Effector CD8-positive, alpha-beta T cell (primary cell): ENCODE measurements around the gene KMT2C.
"Not testable (repeated sequence)": the region's sequence is repeated elsewhere in the genome, so short reads cannot be mapped to it uniquely, and the experiment has no call there.

Source experiments
- DNase-seq: peaks from one replicate; lab custom pipeline; 2025; lab: John Stamatoyannopoulos, UW

Gene KMT2C

DNA sequence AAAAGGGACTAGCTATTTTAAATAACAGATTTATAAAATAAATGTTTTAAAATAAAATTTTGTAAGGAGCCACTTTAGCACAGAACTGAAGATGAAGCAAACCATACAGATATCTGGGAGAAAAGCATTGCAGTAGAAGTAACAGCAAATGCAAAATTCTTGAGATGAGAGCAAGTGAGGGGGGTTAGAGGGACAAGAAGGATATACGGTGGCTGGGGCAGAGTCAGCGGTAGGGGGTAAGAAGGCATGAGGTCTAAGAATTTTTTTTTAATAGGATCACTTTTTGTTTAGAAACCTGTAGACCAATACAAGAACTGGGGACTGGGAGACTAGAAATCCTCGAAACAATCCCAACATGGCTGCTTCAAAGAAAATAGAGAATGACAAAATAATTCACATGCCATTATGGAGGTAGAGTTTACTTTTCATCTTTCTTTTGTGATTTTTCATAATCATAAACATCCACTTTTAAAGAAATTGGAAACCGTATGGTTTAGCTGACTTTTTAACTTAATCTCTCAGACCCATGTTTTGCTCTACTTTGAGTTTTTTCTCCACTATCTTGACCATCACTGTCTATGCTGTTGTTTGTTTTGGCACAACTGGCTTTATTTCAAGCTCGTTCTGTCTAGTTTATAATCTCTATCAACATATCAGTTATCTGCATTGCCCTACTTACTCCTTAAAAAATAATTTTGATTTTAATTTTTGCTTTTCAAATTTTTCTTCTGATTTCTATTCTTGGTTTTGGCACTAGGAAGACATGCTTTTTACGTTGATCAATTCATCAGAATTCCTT, 73.5 kb downstream of the KMT2C start:
- no peak for DNase-seq

DNA sequence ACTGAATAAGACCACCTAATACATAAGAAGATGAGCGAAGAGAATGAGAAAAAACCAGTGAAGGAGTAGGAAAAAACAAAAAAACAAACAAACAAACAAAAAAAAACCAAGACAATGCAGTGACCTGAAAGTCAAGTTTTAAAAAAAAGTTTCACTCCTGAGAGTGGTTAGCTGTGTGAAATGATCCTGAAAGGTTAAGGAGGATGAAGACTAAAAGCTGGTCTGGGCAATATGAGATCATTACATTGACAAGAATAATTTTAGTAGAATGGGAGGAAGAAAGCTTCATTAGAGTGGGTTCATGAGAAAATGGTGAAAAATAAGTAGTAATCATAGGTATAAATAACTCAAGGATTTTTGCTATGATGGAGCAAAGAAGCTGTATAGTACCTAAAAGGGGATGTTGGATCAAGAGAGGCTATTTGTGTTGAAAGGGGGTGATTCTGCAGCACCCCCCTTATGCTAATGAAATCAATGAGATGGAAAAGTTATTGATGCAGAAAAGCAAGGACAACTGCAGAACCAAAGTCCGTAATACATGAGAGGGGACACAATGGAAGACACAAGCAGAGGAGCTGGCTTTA, 80.2 kb downstream of the KMT2C start:
- no peak for DNase-seq

DNA sequence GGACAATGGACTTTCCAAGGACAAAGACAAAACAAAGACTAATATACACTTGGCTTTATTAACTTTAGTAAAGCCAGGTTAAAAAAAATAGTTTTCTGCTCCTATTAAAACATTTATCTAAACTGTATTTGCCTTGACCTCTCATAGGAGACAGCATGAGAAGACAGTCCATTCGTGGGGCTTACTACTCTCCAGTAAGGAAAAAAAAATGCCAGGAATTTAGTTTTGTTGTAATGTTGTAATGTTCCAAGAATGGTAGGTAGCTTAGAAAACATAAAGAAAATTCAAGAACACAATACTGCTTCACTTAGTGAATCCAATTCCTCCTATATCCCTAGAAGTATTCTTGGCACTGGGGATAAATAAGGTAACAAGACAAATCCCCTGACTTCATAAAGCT, 81.7 kb downstream of the KMT2C start:
- DNase-seq, result no peak

DNA sequence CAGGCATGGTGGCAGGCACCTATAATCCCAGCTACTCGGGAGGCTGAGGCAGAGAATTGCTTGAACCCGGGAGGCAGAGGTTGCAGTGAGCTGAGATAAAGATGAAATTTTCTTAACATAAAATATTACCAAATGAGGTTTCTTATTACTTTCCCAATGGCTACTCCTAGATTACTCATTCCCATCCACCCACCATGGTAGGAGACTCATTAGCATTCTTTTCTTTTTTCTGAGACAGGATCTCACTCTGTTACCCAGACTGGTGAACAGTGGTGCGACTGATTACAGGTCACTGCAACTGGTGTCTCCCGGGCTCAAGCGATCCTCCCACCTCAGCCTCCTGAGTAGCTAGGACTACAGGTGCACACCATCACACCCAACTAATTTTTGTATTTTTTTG, 82.5 kb downstream of the KMT2C start:
- DNase-seq, result not testable (repeated sequence)

DNA sequence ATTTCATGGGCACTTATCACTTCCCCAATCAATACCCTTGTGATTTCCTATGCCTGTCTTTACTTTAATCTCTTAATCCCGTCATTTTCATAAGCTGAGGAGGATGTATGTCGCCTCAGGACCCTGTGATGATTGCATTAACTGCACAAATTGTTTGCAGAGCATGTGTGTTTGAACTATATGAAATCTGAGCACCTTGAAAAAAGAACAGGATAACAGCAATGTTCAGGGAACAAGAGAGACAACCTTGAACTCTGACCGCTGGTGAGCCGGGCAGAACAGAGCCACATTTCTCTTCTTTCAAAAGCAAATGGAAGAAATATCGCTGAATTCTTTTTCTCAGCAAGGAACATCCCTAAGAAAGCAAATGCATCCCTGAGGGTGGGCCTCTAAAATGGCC, 84.1 kb downstream of the KMT2C start:
- DNase-seq, result not testable (repeated sequence)

DNA sequence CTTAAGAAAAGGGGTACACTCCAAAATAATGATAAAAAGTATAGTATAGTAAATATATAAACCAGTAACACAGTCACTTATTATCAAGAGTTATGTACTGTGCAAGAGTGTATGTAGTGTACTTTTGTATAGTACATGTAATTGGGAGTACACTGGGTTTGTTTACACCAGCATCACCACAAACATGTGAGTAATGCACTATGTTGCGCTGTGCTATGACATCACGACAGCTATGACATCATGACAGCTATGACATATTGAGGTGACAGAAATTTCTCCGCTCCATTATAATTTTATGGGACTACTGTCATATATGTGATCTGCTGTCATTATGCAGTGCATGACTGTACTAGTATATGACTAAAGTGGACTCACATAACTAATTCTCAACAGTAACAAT, 84.6 kb downstream of the KMT2C start:
- no peak for DNase-seq

DNA sequence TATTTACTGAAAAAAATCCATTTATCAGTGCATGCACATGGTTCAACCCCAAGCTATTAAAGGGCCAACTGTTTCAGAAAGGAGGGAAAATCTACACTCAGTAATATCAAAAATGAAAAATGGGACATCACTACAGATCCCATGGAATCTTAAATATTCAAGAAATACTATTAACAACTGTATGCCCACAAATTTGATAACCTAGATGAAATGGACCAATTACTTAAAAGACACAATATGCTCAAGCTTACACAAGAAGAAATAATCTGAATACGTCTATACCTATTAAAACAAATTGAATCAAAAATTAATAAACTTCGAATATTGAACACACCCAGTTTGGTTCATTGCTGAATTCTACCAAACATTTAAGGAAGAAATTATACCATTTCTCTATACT, 87.9 kb downstream of the KMT2C start:
- DNase-seq, result no peak

DNA sequence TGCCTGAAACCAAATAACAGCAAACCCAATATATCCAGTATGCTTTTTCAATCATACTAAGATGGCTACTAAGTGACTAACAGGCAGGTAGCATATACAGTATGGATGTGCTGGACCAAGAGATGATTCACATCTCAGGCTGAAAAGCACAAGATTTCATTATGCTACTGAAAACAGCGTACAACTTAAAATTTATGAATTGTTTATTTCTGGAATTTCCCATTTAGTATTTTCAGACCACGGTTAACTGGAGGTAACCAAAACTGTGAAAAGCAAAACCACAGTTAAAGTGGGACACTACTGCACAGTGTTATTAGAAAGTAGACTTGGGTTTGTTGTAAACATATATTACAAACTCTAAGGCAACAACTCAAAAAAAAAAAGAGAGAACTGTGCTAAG, 91.5 kb downstream of the KMT2C start:
- no peak for DNase-seq

DNA sequence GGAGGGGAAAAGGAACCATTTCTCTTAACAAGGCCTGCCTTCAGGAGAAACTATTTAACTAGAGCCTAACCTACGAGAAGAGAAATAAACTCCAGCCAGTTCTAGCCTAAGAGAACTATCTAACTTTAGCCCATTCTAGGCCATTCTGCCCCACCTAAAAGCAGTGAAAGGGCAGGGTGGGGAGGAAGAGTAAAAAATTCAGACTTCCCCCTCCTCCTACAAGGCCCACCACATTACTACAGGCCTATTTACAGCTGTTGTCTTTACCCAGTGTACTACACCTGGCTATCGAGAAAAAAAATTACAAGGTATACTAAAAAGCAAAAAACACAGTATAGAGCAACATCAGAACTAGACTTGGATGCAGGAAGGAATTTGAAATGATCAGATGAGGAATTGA, 93.0 kb downstream of the KMT2C start:
- DNase-seq, result no peak

DNA sequence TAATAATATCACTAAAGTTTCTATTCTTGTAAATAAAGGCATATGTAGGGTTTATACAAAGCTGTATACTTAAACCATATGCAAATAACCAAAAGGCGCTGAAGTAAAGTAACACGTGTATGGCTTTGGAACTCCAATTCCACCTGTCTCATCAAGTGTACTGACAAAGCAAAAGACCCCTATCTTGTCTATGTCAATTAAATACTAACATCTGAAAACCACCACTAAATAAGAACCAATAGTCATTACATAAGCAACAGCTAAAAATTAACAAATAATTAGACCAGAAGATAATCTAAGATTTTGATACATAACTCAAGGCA, 93.9 kb downstream of the KMT2C start:
- DNase-seq, result no peak

DNA sequence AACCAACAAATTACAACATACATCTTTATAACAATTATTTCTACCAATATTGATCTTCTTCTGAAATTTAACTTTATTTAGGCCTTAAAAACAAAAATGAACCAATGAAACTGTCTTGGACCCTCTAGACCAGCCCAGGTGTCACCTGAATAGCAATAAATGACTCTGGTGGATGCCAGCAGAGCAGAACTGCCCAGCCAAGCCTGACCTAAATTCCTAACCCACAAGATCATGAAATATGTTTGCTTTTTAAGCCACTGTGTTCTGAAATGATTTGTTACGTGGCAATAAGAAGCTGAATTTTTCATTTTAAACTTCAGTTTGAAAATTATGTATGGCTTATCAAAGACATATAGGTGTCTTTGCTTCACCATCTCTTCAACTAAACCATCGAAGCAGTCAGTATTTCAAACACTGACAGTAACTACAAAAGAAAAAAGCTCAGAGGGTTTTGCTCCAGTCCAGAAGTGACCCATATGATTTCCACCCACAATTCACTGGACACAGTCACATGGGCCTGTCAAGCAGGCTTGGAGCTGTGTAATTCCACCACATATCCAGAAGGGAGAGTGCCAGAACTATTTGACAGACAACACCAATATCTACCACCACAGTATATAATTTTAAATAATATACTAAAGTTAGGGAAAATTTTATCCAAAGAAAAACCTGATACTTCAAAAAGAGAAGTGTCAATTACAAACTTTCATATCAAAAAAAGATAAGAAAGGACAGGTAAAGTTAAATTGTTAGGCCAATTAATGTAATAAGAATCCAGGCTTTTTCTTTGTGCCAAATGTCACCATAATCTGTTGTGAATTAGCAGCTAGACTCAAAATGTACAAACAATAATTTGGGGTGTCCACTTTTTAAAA, 94.5 kb downstream of the KMT2C start:
- DNase-seq, result no peak

DNA sequence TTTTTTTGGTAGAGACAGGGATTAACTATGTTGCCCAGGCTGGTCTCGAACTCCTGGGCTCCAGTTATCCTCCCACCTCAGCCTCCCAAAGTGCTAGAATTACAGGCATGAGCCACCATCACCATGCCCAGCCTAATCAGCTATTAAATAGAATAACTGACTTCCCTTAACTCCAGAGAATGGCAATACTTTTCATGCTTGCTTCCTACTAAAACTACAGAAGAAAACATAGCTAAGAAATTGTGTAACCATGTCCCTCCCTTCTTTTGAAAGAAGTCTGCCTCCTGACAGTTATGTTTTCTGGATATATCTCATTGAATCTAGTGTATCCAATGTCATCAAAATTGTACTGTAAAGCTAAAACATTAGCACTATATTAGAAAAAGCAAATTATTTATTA, 95.6 kb downstream of the KMT2C start:
- no peak for DNase-seq

DNA sequence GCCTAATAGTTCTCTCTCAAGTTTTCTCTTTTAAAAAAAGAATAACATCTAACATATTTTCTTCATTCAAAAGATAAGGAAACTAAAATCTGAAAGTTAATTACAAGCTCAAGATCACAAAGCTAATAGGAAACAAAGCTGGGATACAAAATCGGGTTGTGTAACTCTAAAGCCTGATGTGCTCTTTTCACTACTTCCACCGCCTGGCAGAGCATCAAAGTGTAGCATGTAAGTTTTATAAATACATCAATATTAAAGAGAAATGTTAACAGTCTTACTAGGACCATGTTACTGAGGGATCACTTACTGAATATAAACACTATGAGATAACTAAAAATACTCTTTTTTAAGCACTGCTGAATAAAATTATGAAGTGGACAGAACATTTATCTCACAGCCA, 97.2 kb downstream of the KMT2C start:
- DNase-seq, result no peak

DNA sequence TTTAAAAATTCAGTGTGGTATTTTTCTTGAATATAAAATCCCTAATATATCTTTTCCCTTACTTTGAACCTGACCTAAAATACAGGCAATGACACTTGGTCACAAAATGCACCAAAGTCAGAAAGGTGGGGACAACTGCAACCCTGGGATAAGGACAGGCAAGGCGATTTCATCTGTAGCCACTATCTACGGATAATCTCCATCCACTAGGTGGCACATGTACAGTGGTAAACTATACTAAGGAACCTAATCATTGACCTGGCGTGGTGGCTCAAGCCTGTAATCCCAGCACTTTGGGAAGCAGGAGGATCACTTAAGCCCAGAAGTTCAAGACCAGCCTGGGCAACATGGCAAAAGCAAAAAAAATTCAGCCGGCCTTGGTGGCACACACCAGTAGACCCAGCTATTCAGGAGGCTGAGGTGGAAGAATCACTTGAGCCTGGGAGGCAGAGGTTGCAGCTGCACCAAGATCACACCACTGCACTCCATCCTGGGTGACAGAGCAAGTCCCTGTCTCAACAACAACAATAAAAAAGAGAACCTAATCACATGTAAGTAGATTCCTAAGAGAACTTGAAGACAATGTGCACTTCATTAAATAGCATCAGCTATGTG, 98.9 kb downstream of the KMT2C start:
- no peak for DNase-seq

DNA sequence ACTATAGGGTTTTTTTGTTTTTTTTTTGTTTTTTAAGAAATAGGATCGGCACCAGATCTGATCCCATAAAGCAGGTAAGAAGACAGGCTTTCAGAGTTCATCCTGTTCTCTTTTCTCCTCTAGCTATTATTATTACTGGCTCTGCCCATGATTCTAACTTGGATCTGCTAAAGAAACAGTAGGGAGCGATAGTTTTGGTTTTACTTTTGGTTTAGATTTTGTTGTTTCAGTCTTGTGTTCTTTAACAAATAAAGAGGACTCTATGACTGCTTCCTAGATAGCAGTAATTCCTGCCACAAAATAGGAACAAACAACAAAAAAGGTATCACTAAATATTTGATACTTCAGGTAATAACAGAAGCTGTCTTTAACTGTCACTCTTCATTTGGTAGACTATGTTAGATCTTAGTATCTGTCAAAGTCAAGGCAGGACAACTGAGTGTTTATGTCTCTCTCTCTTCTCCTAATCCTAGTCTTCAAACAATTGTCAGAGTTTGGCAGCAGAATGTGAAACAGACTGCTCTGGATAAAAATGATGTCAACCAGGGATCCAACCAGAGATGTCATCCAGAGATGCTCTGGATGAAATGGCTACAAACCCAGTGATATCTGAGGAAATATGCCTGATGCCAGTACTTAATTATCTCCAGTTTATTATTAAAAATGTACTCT, 99.8 kb downstream of the KMT2C start:
- no peak for DNase-seq

DNA sequence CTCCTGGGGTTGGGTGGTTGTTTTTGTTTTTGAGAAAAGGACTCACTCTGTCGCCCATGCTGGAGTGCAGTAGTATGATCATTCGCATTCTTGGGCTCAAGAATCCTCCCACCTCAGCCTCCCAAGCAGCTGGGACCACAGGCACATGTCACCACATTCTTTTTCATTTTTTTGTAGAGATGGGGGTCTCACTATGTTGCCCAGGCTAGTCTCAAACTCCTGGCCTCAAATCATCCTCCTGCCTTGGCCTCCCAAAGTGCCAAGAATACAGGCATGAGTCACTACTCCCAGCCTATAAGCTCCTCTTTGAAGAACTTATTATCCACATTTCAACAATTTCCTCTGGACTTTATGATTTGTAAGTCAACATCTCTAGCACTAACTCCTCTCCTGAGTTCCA, 102.7 kb downstream of the KMT2C start:
- DNase-seq, result no peak

DNA sequence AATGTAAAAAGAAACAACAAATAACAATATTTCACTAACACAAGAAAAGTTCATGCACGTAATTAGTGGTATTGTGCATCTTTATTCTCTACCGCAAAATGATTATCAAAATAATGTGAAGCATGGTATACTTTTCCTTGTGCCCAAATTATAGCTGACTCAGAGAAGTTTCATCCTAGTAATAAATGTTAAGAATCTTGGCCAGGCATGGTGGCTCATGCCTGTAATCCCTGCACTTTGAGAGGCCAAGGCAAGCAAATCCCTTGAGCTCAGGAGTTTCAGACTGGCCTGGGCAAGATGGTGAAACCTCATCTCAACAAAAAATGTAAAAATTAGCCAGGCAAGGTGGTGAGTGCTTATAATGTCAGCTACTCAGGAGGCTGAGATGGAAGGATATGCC, 105.0 kb downstream of the KMT2C start:
- no peak for DNase-seq

DNA sequence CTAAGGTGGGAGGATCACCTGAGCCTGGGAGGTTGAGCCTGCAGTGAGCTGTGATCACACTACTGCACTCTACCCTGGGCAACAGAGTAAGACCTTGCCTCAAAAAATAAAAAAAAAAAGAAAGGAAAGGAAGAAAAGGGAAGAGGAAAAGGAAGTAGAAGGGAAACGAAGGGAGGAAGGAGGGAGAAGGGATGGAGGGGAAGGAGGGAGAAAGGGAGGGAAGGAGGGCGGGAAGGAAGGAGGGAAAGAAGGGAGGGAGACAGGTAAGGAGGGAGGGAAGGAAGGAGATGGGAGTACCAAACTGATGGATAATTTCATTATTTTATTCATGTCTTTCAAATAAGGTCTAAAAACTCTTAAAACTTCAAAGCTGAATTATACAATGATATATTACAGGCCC, 106.3 kb downstream of the KMT2C start:
- no peak for DNase-seq

DNA sequence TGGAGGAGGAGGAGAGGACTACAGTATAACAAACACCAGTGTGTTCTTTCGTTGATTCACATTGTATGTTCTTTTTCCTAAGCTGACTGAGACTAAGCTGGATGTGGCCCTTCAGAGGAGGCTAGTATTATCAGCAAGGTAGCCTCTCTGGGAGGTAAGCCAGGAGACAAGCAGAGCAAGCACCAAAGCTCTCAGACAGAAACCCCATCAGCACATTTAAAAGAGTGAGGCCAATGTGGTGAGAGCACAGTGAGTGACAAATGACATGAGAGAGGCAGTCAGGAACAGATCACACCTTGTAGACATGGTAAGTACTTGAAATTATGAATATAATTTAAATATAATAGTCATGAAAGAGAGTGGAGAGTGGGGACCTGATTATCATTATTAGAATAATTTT, 107.6 kb downstream of the KMT2C start:
- DNase-seq, result no peak

DNA sequence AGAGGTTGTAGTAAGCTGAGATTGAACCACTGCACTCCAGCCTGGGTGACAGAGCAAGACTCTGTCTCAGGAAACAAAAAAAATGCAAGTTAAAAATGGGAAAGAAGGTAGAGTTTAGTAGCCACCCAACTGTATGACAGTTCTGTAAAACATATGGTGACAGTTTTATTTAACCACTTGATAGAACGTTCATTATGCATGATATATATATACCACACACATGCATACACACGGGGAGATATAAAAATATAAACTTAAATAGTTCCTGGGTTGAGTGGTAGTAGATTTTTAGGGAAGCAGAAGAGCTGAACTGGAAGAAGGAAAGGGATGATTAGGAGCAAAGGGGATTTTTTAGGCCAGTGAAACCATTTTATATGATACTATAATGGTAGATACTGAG, 120.0 kb downstream of the KMT2C start:
- DNase-seq, result no peak

DNA sequence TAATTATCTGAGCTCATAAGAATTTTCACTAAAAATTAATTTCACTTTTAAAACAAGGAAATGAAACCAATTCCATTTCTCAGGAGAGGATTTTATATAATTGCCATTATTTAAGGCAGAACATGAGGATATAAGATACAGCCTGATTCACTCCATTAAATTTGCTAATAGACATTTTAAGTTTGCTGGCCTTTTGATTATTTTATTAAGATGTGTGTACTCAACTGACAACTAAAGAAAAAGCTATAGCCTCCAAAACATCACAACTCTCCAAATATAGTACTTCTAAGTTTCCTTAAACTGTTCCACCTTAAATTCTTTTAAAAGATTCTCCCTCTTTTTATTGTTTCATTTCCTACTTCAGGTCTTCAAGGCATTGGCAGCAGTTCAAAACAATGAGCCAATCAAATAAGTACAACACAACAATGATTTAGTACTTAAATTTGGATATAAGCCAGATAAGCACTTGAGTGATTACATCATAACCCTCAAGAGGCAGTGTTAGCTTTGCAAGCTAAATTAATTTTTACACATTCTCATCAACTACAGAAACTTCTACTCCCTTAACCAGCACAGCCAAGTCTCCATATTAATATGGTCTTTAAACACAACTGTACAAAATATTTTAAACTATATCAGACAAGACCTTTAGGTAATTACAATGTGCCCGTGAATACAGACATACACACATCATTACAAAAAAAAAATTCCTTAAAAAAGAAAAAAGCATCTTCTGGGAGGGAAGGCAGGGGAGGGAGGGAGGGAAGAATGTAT, 121.8 kb downstream of the KMT2C start:
- DNase-seq, result no peak
